Upper lobe of right lung (tissue), 1 donor: ENCODE data around the gene MYL11. TPM values are rescaled to one million over a fixed set of nuclear protein-coding genes. Genes with fewer than 3 reads are reported as not detected.
A peak's percentile ranks its signal among the peaks of the same experiment; 100 is the strongest.

ENCODE experiments used
- ATAC-seq: fragments of 200-7000 bp; cut with Tn5 transposase; one replicate; pipeline ENCODE4 v1.9.1; 2020; ENCODE audit warnings: mild to moderate bottlenecking, moderate library complexity
- DNase-seq: peaks from one replicate; pipeline ENCODE4 v3.0.0-alpha.2; 2020
- H3K27ac ChIP-seq: fragments of 200-600 bp; one replicate; pipeline ENCODE4 v1.8.0; 2022
- H3K27me3 ChIP-seq: fragments of 200-600 bp; one replicate; pipeline ENCODE4 v1.8.0; 2022; ENCODE audit warnings: mild to moderate bottlenecking
- H3K36me3 ChIP-seq: fragments of 200-600 bp; one replicate; pipeline ENCODE4 v1.8.0; 2022
- H3K4me1 ChIP-seq: fragments of 200-600 bp; one replicate; pipeline ENCODE4 v1.8.0; 2022
- H3K4me3 ChIP-seq: fragments of 200-600 bp; one replicate; pipeline ENCODE4 v1.8.0; 2022; ENCODE audit warnings: mild to moderate bottlenecking
- H3K9me3 ChIP-seq: fragments of 200-600 bp; one replicate; pipeline ENCODE4 v1.8.0; 2022
- intact Hi-C: fragments of 100-400 bp; cut with DNase I; formaldehyde crosslinking; loops from one replicate; pipeline ENCODE4 v1.11.0; 2022
- total RNA-seq: library from RNA; stranded (reverse); fragmentation: NEBNext Ultra II Directional; extraction: Animal tissue kit (Norgen Biotek cat#: 25700); gene quantifications from one replicate; pipeline ENCODE4 v1.2.1, GENCODE V29; 2021
- TF ChIP-seq, protein P1 (sequence below): fragments of 200-600 bp; IDR thresholded peaks from one replicate; pipeline ENCODE4 v1.8.0; 2022; ENCODE audit warnings: antibody characterized with exemption
- donor health status: DM: no; HTN: yes; CAD: no; lungs with severe emphysema.

Gene MYL11
- total RNA-seq, 1 donor from 2014 or later = not detected

DNA sequence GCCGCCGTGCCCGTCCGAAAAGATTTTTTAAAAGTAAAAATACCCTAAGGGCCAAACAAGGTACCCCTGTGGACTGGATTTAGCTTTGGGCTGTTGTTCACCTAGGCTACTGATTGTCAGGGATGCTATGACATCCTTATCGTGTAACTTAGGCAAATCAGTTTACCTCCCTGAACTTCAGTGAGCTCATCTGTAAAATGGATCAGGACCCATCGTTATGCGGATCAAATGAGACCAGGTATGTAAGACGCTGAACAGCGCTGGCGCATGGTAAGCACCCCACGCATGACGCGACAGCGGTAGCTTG, 32.1 kb downstream of the MYL11 start:
- Histone ChIP-seq H3K27me3 (no peaks in the 10 kb centered on the region), H3K27ac (peak overlapping the region; percentile 77), H3K9me3 (no peaks in the 10 kb centered on the region), H3K4me1 (peaks cover 21% of the 10 kb centered on the region), H3K36me3 (no peaks in the 10 kb centered on the region), H3K4me3 (peak overlapping the region; percentile 62)
- intact Hi-C loops = no loop called here
- TF ChIP-seq, protein P1, sequence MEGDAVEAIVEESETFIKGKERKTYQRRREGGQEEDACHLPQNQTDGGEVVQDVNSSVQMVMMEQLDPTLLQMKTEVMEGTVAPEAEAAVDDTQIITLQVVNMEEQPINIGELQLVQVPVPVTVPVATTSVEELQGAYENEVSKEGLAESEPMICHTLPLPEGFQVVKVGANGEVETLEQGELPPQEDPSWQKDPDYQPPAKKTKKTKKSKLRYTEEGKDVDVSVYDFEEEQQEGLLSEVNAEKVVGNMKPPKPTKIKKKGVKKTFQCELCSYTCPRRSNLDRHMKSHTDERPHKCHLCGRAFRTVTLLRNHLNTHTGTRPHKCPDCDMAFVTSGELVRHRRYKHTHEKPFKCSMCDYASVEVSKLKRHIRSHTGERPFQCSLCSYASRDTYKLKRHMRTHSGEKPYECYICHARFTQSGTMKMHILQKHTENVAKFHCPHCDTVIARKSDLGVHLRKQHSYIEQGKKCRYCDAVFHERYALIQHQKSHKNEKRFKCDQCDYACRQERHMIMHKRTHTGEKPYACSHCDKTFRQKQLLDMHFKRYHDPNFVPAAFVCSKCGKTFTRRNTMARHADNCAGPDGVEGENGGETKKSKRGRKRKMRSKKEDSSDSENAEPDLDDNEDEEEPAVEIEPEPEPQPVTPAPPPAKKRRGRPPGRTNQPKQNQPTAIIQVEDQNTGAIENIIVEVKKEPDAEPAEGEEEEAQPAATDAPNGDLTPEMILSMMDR = no peak
- ATAC-seq (no peak), DNase-seq (no peak)

DNA sequence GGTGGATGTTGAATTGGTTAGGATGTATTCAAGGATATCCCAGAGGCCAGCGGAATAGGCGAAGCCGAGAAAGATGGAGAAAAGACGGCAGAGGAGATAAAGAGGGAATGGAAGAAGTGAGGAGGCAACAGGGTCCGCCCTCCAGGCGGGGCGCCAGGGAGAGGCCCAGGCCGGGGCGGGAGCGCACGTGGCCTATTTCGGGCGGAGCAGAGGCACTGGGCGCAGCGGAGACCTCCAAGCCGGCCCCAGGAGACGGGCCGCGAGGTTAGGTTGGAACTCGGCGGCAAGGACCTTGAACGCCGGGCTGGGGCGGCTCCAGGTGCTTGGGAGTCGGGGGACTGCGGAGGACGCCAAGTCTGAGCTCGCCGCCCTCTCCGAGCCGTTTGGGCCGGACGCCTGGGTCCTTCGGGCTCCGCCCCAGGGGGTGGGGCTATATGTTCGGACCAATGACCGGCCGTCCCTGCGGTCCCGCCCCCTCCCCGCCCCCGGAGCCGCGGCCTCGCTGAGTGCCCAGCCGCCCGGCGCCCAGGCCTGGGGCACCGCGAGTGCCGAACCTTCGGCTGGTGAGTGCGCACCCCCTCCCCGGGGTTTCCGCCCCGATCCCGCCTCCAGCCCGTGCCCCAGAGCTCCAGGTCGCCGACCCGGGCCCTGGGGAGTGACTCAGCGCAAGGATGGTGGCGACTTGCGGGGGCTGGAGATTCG, 32.7 kb downstream of the MYL11 start, which contains the start of gene ZNF771:
ZNF771 (plus strand) TSS at position 505 of the 702 bp plus-strand sequence. CDS start 448 bp downstream, outside the sequence.
- Histone ChIP-seq H3K4me1 (peaks cover 21% of the 10 kb centered on the region), H3K4me3 (peak within 1 kb of the TSS; percentile 62), H3K27me3 (no peaks in the 10 kb centered on the region), H3K9me3 (no peaks in the 10 kb centered on the region), H3K36me3 (peaks cover 4% of the 10 kb centered on the region), H3K27ac (peak within 1 kb of the TSS; percentile 77)
- TF ChIP-seq, protein P1 = peak; percentile 19
- intact Hi-C loops = no loop called here
- DNase-seq (peak; percentile 97), ATAC-seq (peak; percentile 97)

DNA sequence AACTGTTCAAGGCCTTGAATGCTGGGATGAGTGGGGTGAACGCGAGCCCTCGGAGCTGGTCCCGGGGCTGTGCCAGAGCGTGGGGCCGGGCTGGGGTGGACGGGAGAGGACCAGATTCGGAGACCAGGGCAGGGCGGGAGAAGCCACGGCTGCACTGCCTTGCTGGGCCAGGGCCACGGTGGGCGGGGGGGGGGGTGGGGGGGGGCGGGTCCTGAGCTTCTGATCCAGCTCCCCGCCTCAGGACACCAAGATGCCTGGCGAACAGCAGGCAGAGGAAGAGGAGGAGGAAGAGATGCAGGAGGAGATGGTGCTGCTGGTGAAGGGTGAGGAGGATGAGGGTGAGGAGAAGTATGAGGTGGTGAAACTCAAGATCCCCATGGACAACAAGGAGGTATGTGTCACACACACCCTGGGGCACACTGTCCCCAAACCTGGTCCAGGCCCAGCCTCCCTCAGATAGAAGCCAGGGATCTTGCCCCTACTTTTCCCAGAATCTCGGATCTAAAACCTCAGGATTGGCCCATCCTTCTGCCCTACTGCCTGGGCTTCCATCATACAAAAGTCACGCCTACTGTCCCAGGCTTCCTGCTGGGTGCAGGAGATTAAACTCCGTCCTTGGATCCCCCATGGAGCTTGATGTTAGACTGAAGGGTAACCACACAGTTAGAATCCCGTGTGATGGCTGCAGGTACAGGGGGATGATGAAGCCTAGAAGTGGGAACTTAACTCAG, 33.4 kb downstream of the MYL11 start:
- no peaks in the 10 kb centered on the region for H3K9me3 ChIP-seq
- TF ChIP-seq, protein P1 = no peak
- H3K36me3 ChIP-seq = peaks cover 4% of the 10 kb centered on the region
- H3K27me3 ChIP-seq = no peaks in the 10 kb centered on the region
- intact Hi-C loops = no loop called here
- ATAC-seq = no peak
- DNase-seq = no peak
- H3K4me3 ChIP-seq = peak overlapping the region; percentile 62
- H3K4me1 ChIP-seq = peaks cover 21% of the 10 kb centered on the region
- peak overlapping the region; percentile 77 for H3K27ac ChIP-seq

DNA sequence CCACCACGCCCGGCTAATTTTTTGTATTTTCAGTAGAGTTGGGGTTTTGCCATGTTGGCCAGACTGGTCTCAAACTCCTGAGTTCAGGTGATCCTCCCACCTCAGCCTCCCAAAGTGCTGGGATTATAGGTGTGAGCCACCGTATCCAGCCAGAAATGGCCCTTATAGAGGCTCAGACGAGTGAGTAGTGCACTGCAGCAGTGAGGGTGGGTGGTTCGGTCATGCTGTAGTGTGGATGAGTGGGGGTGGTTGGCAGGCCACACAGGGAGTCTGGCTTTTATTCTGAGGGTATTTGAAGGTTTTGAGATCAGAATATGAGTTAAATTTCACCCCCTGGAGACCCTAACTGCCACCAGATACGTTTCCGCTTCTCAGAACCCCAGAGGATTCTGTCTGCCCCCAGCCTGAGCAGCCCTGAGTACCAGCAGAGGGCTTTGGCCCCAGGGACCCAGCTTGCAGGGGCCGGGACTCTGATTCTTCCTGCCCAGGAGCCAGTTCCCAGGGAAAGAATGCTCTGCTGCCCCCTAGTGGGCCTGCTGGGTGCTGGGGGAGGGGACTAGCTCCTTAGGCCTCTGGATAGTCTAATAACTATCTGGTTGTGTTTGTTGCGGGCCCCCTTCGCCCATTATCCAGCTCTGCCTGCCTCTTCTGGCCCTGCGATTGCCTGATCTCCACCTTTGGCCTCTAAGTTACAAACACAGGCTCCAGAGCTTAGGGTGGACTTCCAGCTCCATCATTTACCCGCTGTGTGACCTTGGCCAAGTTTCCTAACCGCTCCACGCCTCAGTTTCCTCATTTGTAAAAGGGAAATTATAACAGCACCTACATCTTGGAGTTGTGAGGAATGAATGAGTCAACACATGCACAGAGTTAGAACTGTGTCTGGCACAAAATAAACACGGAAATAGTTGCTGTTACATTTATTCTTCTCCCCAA, 34.8 kb downstream of the MYL11 start:
- intact Hi-C loops = no loop called here
- H3K9me3 ChIP-seq = no peaks in the 10 kb centered on the region
- DNase-seq (peak; percentile 94), ATAC-seq (peak; percentile 87)
- H3K27me3 ChIP-seq = no peaks in the 10 kb centered on the region
- H3K4me1 ChIP-seq = peaks cover 21% of the 10 kb centered on the region
- H3K36me3 ChIP-seq = peaks cover 4% of the 10 kb centered on the region
- H3K4me3 ChIP-seq = no peak overlapping the region
- TF ChIP-seq, protein P1 = peak; percentile 95
- no peak overlapping the region for H3K27ac ChIP-seq

DNA sequence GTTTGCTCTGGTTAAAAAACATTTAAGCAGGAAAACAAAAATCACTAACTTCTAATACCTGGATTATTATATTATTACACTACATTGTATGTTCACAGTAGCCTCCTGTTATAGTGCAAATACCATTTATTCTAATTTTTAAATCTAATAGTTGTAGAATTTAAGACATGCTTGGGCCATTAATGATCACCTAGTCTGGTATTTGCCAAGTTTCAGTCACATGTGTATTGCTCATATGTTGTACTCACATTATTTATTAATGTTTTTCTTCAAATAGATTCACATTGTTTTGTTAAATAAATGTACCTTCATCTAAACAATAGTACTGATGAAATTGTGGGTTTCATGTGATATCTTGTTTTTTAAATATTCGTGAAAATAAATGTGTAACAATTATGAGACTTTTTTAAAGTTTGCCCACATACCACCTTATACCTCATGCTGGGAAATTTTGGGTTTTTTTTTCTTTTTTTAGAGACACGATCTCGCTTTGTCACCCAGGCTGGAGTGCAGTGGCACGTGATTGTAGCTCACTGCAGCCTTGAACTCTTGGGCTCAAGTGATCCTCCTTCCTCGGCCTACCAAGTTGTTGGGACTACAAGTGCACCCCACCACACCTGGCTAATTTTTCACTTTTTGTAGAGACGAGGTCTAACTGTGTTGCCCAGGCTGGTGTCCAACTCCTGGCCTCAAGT, 38.7 kb downstream of the MYL11 start:
- no peaks in the 10 kb centered on the region for H3K9me3 ChIP-seq
- H3K27ac ChIP-seq = no peak overlapping the region
- no peaks in the 10 kb centered on the region for H3K27me3 ChIP-seq
- peaks cover 22% of the 10 kb centered on the region for H3K4me1 ChIP-seq
- ATAC-seq (no peak), DNase-seq (no peak)
- H3K4me3 ChIP-seq = no peak overlapping the region
- intact Hi-C loops = no loop called here
- TF ChIP-seq, protein P1 = no peak
- H3K36me3 ChIP-seq = peaks cover 4% of the 10 kb centered on the region
